GM21786 (cell line): ENCODE measurements around the gene GRID2.

Source experiments
- ATAC-seq: cut with Tn5 transposase; IDR thresholded peaks from one replicate; pipeline ENCODE4 v1.9.1; 2021; ENCODE audit not compliant: unreplicated experiment

GRID2 gene

GRCh38 chr4:93730251-93730650 lies 1426.5 kb downstream of the GRID2 start:
- no peak for ATAC-seq

GRCh38 chr4:93730760-93731159 lies 1427.0 kb downstream of the GRID2 start:
- ATAC-seq: no peak

GRCh38 chr4:93731456-93731855 lies 1427.7 kb downstream of the GRID2 start:
- ATAC-seq: peak; percentile 84

- no peak for ATAC-seq
Observed at GRCh38 chr4:93732509-93732908, 1428.7 kb downstream of the GRID2 start.

GRCh38 chr4:93740890-93741289 lies 1437.1 kb downstream of the GRID2 start:
- ATAC-seq: no peak

GRCh38 chr4:93743022-93743421 lies 1439.3 kb downstream of the GRID2 start:
- no peak for ATAC-seq

- no peak for ATAC-seq
Observed at GRCh38 chr4:93743635-93744034, 1439.9 kb downstream of the GRID2 start.

GRCh38 chr4:93744961-93745360 lies 1441.2 kb downstream of the GRID2 start:
- no peak for ATAC-seq

GRCh38 chr4:93746031-93746430 lies 1442.3 kb downstream of the GRID2 start:
- no peak for ATAC-seq

GRCh38 chr4:93747220-93747619 lies 1443.5 kb downstream of the GRID2 start:
- no peak for ATAC-seq

- peak; percentile 46 for ATAC-seq
Observed at GRCh38 chr4:93748373-93749291, 1444.9 kb downstream of the GRID2 start.

- peak; percentile 74 for ATAC-seq
Observed at GRCh38 chr4:93749292-93749761, 1445.6 kb downstream of the GRID2 start.

GRCh38 chr4:93751411-93751810 lies 1447.6 kb downstream of the GRID2 start:
- ATAC-seq: peak; percentile 33

GRCh38 chr4:93756101-93756500 lies 1452.3 kb downstream of the GRID2 start:
- ATAC-seq: no peak

- ATAC-seq: no peak
Observed at GRCh38 chr4:93759506-93759905, 1455.7 kb downstream of the GRID2 start.

- ATAC-seq: no peak
Observed at GRCh38 chr4:93760284-93760683, 1456.5 kb downstream of the GRID2 start.

- no peak for ATAC-seq
Observed at GRCh38 chr4:93761286-93761685, 1457.5 kb downstream of the GRID2 start.

- peak; percentile 66 for ATAC-seq
Observed at GRCh38 chr4:93764639-93765246, 1461.0 kb downstream of the GRID2 start.

- no peak for ATAC-seq
Observed at GRCh38 chr4:93767917-93768316, 1464.2 kb downstream of the GRID2 start.

- no peak for ATAC-seq
Observed at GRCh38 chr4:93770201-93770600, 1466.4 kb downstream of the GRID2 start.

- no peak for ATAC-seq
Observed at GRCh38 chr4:93771640-93772411, 1468.1 kb downstream of the GRID2 start.
